Adrenal gland (tissue), 5 donors: ENCODE measurements around the gene MRPS27.

ENCODE experiments used
- CTCF ChIP-seq, 6 experiments: fragments of 450-650 bp in 4 of 6; fragments of 200-600 bp in 2 of 6; sonication (generic) in 1 of 6; IDR thresholded peaks; 1 replicate in 5 of 6; 2 replicates in 1 of 6; pipeline versions ENCODE4 v1.5.1 to v1.8.0; 2016 to 2021; ENCODE audit warnings: antibody characterized with exemption in 6 of 6, mild to moderate bottlenecking in 2 of 6, moderate library complexity in 1 of 6
- POLR2A ChIP-seq, 2 donors: fragments of 450-650 bp; IDR thresholded peaks; one replicate each; pipeline ENCODE4 v1.6.1; 2017; ENCODE audit warnings: antibody characterized with exemption in 2 of 2, mild to moderate bottlenecking in 2 of 2, moderate library complexity in 1 of 2
- donor health status: DM: no; HTN: no; CAD: no.

GRCh38 chr5:72368271-72368670, 48.2 kb upstream of the MRPS27 start:
- no peak for TF ChIP-seq CTCF (IDR thresholded peaks at IDR 0.05)
- TF ChIP-seq POLR2A (IDR thresholded peaks at IDR 0.05), result no peak
